Hematopoietic multipotent progenitor cell treated with erythropoietin and hydrocortisone succinate and interleukin-3 and kit ligand, for 4 days (in vitro differentiated cells): ENCODE measurements around the gene RGPD3.
"Not testable (repeated sequence)": the region's sequence is repeated elsewhere in the genome, so short reads cannot be mapped to it uniquely, and the experiment has no call there.

Source experiments
- DNase-seq: peaks from one replicate; pipeline ENCODE4 v3.0.0-alpha.2; 2015

Gene RGPD3

GRCh38 chr2:106468107-106468506 lies at the start of gene RGPD3:
Gene RGPD3 (minus strand): TSS chr2:106468413. CDS start chr2:106468288, 125 bp downstream.
- DNase-seq = not testable (repeated sequence)

- DNase-seq = no peak
Observed at GRCh38 chr2:106517329-106517728, 49.1 kb upstream of the RGPD3 start.

- DNase-seq = no peak
Observed at GRCh38 chr2:106516864-106517263, 48.7 kb upstream of the RGPD3 start.

- DNase-seq = peak; percentile 17
Observed at GRCh38 chr2:106516436-106516835, 48.2 kb upstream of the RGPD3 start.

GRCh38 chr2:106514827-106515226 lies 46.6 kb upstream of the RGPD3 start:
- DNase-seq = not testable (repeated sequence)

GRCh38 chr2:106513391-106513790 lies 45.2 kb upstream of the RGPD3 start:
- DNase-seq = not testable (repeated sequence)

- DNase-seq = not testable (repeated sequence)
Observed at GRCh38 chr2:106511934-106512333, 43.7 kb upstream of the RGPD3 start.

- DNase-seq = peak; percentile 20
Observed at GRCh38 chr2:106511476-106511901, 43.3 kb upstream of the RGPD3 start.

GRCh38 chr2:106510791-106511190 lies 42.6 kb upstream of the RGPD3 start:
- DNase-seq = not testable (repeated sequence)

- not testable (repeated sequence) for DNase-seq
Observed at GRCh38 chr2:106509374-106509770, 41.2 kb upstream of the RGPD3 start.

- not testable (repeated sequence) for DNase-seq
Observed at GRCh38 chr2:106508660-106509373, 40.6 kb upstream of the RGPD3 start.

GRCh38 chr2:106506002-106506687 lies 37.9 kb upstream of the RGPD3 start:
- not testable (repeated sequence) for DNase-seq

GRCh38 chr2:106504787-106505186 lies 36.6 kb upstream of the RGPD3 start:
- not testable (repeated sequence) for DNase-seq

GRCh38 chr2:106504192-106504591 lies 36.0 kb upstream of the RGPD3 start:
- DNase-seq = not testable (repeated sequence)

GRCh38 chr2:106502351-106502750 lies 34.1 kb upstream of the RGPD3 start:
- DNase-seq = not testable (repeated sequence)

GRCh38 chr2:106500350-106500749 lies 32.1 kb upstream of the RGPD3 start:
- DNase-seq = not testable (repeated sequence)

GRCh38 chr2:106498549-106498948 lies 30.3 kb upstream of the RGPD3 start:
- not testable (repeated sequence) for DNase-seq

GRCh38 chr2:106492913-106493312 lies 24.7 kb upstream of the RGPD3 start:
- DNase-seq = not testable (repeated sequence)

- DNase-seq = not testable (repeated sequence)
Observed at GRCh38 chr2:106492399-106492798, 24.2 kb upstream of the RGPD3 start.

- not testable (repeated sequence) for DNase-seq
Observed at GRCh38 chr2:106489701-106490100, 21.5 kb upstream of the RGPD3 start.

GRCh38 chr2:106487386-106488191 lies 19.4 kb upstream of the RGPD3 start:
- not testable (repeated sequence) for DNase-seq

- DNase-seq = not testable (repeated sequence)
Observed at GRCh38 chr2:106486551-106487385, 18.6 kb upstream of the RGPD3 start, which contains the start of gene CD8B2. Gene CD8B2 (plus strand): TSS chr2:106487364. CDS start chr2:106487427, 63 bp downstream.
